Measurements from ENCODE around the gene TGM4.

The TGM4 gene

DNA sequence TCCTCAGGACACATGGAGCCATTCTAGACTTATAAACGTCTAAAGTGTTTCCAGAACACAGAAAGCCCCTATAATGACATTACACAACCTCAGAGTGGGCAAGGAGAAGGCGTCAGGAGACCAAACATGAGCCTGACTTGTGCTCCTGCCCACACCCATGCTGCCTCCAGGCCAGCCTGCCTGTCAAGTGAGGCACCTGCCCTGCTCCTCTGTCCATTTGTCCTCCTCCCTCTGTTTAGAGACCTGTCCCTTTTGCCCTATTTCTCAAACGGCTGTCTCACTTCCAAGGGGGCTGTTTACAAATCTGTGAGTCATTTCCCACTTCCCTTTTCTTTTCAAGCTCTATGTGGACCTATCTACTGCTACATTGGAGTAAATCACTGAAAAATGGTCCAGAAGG lies 80.6 kb downstream of the TGM4 start:
- no peak for DNase-seq (ENCODE audit: low spot score)

DNA sequence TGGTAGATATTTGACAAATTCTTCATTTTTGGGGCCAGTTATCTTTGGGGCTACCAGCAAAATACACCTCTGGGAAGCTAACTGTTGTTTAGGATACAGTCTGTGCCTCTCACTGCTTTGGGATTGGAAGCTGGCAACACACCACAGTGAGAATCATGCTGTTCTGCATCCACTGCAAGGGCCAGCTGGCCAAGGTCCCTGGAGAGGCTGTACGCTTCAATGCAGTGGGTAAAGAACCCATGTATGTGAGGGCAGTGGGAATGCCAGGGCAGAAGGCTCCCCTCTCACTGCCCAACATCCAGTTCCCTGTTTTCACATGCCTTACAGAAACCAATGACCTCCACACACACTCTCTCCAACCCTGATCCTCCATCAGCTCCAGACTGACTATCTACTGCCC lies 81.5 kb downstream of the TGM4 start:
- DNase-seq (ENCODE audit: low spot score) = no peak

DNA sequence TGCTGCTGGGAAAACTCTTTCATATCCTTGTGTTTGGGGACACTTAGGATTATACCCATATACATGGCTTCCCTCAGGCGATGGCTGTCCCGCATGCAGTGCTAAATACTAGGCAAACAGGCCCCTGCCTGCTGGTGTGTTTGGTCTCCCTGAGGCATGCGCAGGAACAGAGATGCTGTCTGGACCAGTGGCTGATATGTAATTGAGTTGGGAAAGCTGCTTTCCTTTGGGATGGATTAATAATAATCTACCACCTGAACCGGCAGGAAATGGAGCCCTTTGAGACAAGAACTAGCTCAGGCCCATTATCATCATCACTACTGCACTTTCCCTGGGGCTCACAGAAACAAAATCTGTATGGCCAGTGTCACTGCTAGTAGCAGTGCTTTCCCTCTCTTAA lies 83.6 kb downstream of the TGM4 start:
- no peak for DNase-seq (ENCODE audit: low spot score)

DNA sequence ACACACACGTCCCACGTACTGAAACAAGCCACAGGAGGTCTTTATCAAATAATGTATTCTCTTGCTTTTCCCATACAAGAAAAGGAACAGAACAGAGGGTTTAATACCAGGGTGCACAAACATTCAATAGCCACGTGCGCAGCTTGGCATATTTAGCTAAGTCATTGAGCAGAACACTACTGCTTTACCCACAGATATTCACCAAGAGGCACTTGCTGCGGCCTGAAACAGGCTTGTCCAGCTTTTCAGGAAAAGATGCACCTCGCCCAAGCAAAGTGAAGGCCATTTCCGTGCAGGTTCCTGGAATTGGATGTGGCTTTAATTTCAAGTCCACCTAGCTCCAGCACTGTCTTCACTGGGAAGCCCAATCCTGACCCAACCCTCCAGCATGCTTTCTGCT lies 84.0 kb downstream of the TGM4 start:
- no peak for DNase-seq (ENCODE audit: low spot score)

DNA sequence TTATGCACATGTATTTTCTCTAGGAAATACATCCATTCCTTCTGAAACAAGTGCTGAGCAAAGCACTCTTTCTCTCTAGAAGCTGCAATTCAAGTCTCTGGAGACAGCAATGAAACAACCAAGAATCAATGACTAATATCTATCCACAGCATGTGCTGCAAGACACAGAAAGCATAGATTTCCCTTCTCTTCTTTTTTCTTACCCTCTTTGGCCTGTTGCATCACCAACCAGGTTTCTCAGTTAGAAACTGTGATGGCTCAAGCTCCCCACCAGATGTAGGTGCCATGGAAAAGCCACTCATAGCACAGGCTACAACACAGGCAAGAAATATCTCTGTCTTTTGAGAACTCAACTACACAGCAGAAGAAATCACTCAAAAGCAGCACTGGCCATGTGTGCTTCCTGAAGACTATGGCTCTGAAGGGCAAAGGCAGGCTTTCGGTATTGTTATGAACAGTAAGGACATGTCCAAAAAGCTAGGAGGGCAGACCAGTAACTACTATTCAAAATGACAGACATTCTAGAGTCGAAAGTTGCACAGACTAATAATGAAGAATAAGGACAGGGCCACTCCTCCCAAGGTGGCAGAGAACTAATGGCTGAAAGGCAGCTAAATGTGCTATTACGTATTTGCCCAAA lies 86.1 kb downstream of the TGM4 start:
- DNase-seq (ENCODE audit: low spot score) = no peak

DNA sequence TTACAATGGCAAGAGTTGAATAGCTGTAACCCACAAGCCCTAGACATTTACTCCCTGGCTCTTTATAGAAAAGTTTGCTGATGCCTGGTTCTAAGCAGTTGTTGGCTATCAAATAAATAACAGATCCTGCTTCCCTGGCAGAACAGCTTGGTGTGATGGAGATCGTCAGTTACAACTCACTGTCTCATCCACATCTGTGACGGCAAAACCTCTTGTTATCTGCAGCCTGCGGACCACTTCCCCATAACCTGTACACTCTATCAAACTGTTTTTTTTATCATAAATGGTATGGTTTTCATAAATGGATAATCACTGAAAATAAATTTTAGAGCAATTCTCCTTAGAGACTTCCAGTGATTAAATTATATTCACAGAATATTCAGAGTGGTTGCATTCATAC lies 87.5 kb downstream of the TGM4 start:
- no peak for DNase-seq (ENCODE audit: low spot score)

DNA sequence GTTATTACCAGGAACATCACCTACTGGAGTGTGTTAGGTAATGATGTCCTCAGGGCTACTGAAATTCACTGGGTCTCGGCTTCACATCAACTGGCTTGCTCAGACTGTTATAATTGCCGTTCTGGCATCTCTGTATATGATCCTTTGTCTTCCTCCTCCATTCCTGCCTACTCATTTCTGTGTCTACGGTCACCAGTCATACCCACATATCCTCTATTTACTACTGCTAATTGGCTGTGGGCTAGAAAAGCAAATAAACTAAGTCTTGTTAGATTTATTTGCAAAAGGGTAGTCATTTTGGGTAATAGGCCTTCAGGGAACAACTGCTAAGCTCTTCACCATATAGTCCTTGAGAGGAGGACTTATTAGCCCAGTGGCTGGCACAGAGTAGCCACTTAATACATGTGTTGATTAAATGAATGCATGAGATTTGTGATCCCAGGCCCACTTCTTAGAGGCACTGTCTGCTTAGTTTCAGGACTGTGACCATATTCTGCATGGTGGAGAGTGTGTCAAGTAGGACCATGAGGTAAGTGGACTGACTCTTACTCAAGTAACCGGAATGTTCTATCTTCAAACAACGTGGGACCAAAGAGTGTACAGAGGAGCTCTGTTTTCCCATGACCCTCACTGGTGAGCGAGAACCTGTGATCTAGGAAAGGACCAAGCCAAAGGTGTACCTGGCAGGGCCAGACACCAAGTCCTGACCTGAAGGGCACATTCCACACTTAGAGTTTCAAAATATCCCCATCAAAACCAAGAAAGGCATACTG lies 88.4 kb downstream of the TGM4 start:
- no peak for DNase-seq (ENCODE audit: low spot score)

DNA sequence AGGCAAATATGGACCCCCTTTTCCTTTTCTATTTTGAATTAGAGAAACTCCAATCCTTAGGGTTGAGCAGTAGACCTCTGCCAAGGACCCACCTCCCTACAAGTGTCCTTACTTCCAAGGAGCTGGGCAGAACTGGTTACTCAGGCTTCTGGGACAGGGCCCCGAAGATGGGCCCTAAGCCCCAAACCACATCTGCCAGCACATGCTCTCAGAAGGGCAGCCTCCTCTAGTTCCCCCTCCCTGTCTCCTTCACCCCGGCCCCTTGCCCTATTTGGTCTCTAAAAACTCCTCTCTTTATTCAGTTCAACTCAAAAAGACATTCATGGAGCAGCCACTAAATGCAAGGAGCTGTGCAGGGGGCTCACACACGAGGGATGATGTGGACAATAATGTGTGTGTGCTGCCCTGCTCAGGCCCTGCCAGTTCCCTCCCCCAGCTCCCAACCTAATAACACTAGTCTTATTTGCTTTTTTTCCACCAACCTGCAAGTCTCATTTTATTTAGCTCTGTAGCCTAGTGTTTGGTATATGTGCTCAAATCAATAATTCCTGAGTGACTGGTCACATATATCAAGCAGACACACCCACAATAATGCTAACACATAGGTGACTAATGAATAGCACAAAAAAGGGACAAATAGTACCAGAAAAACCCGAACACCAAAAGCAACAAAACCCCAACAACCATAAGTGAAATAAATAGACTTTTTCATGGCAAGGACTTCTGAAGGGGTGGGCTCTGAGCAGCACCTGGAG lies 89.3 kb downstream of the TGM4 start:
- no peak for DNase-seq (ENCODE audit: low spot score)

Measured in left forelimb (tissue), 1 donor.